HG02763 (cell line): ENCODE data around the gene KCND2.
A peak's percentile ranks its signal among the peaks of the same experiment; 100 is the strongest.

Source experiments
- ATAC-seq: cut with Tn5 transposase; IDR thresholded peaks from one replicate; pipeline ENCODE4 v1.9.1; 2021; ENCODE audit warnings: mild to moderate bottlenecking, moderate library complexity; ENCODE audit not compliant: unreplicated experiment

The KCND2 gene

DNA sequence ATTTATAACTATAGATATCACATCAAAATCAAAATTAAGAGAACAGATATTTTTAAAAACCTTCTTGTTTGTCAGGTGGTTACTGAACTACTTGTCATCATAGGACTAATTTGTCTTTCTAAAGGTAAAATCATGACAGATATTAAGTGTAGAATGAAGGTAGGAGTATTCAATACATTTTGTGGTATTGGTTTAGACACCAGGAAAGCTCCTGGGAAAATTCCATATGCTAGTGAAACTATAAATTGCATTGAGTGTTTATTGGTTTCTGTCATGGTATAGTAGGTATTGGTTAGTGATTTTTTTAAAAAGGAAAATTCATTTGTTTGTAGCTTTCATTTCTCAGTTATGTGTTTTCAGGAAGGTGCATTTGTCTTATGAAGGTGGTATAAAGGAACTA lies 132.7 kb downstream of the KCND2 start:
- ATAC-seq, result no peak

- no peak for ATAC-seq
These were observed 134.0 kb downstream of the KCND2 start for GRCh38 chr7:120407010-120407409.

- ATAC-seq, result peak; percentile 73
These were observed 139.4 kb downstream of the KCND2 start for GRCh38 chr7:120412139-120413050.

DNA sequence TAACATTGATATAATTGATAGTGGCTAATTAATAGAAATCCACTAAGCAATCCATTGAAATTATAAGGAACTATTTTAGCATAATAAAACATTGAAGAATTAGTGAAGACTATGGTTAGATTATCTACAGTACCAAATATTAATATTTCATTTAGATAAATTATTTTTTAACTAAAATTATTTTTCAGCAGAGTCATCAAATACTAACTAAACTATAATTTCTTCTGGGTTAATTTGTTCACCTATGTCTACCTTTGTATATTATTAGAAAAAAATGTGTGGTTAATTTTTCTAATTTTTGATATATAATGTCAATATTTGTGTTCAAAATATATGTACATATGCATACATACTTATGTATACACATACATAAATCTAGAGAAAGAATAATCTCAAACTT lies 140.2 kb downstream of the KCND2 start:
- ATAC-seq, result no peak

DNA sequence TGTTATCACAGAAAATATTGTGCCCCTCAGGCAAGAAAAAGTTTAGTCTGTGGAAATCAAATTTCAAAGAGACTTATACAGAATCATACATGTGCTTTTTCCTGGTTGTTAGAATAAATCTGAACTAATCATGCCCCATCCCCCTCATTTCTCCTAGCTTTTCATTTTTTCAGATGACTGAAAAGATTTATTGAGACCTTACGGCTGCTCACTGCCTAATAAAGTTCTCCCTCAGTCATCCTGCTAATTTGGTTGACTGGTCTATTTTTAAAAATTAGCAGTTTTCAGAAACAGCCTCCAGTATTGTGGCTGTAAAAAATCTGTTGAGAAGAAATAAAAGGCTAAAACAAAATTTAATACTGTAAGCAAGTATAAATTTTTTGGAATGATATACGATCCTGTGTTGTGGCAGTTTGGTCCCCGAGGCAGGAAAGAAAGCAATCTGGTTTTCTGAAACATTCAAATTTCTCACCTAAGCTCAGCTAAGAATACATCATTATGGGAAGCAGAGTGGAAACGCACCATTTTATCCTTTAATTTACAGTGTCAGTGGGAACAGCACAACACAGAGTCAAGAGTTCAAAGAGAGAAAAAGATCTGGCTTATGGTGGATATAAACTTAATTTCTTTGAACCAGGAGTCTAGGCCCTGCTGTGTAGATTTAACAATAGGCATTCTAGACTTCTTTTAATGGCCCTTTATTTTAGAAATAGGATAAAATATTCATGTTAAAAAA lies 144.4 kb downstream of the KCND2 start:
- ATAC-seq, result no peak

- ATAC-seq, result peak; percentile 97
These were observed 148.2 kb downstream of the KCND2 start for GRCh38 chr7:120421151-120421651.

- no peak for ATAC-seq
These were observed 158.0 kb downstream of the KCND2 start for GRCh38 chr7:120431016-120431415.

GRCh38 chr7:120436487-120437060 lies 163.6 kb downstream of the KCND2 start:
- no peak for ATAC-seq

DNA sequence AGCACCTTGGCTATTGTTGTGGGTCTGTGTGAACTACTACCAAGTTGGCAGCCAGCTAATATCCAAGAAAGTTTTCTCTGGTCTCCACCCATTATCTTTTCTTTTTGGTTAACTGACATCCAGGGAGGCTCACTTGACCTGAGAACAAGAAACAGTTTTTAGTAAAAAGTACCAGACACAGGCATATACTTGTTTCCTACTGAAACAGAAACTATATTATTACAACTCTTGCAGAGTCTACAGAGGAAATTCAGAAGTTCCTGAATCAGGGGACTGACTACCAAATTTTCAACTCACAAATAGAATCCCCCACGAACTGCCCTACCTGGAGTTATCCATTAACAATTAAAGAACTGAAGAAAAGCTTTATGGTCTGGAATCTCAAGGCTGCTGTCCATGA lies 168.9 kb downstream of the KCND2 start:
- peak; percentile 90 for ATAC-seq

GRCh38 chr7:120442838-120443237 lies 169.9 kb downstream of the KCND2 start:
- ATAC-seq, result no peak

- ATAC-seq, result no peak
These were observed 171.7 kb downstream of the KCND2 start for GRCh38 chr7:120444650-120445049.

DNA sequence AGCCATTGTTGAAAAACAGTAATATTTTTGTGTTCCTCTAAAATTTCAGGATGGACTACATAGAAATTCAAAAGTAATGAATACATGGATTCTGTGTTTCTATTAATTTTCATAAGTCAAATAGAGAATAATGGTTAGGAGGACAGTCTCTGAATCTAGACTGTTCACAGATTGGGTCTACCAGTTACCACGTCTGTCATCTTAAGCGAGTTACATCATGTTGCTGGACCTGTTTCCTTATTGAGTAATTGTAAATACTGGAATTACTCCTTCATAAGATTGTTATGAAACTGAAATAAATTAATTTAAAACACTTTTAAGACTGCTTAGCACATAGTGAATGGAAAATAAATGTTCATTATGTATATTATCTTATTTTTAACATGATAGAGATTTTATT lies 172.3 kb downstream of the KCND2 start:
- ATAC-seq, result no peak

DNA sequence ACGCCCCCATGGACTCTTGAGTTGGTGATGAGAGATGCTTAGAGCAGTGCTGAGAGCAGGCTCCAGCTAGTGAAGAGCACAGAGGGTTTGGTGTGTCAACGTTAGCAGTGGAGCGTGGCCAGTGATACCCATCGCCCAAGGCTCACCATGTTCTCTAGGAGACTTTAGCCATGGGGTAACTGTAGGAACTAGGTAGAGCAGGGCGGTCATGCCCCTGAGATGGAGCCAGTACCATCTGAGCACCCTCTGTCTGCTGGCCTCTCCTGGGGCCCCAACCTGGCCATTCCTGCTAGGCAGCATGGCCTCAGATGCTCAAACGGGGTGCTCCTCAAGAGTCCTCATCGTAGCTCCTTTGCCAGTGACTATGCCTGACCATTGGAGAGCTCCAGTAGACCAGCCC lies 179.7 kb downstream of the KCND2 start:
- no peak for ATAC-seq

GRCh38 chr7:120456699-120457098 lies 183.7 kb downstream of the KCND2 start:
- no peak for ATAC-seq

DNA sequence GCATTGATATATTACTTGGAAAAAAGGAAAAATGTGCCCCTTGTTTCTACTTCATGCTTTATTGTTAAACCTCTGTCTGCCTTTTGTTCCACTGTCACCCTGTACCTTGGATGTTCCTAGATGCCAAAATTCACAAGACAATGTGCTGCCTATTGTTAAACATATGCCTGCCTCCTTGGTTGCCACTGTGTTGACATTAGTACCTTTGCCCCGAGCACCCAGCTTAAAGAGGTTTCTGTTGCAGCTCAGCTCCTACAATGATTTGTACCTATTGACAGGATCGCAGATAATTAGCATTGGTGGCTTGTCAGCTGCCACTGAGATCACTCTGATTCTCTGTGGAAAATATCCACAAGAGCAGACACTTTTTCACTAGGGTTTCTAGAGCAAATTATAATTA lies 188.0 kb downstream of the KCND2 start:
- ATAC-seq, result no peak

DNA sequence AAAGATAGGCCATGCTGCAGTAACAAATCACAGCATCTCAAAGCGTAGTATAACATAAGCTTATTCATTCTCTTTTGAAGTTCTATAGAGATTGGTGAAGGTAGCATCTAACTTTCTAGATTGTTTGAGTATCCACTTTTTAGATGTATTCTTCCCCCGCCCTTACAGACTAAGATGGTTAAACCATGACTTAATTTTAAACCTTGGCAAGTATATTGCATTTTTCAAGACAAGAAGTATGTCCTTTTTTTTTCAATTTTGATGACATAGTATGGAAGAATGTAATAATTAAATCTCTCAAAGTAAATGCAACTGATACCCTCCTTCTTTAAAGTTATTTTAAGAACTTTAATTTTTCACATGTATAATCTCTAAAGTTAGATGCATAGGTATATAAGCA lies 190.0 kb downstream of the KCND2 start:
- ATAC-seq, result no peak

GRCh38 chr7:120464104-120464503 lies 191.1 kb downstream of the KCND2 start:
- ATAC-seq, result no peak

DNA sequence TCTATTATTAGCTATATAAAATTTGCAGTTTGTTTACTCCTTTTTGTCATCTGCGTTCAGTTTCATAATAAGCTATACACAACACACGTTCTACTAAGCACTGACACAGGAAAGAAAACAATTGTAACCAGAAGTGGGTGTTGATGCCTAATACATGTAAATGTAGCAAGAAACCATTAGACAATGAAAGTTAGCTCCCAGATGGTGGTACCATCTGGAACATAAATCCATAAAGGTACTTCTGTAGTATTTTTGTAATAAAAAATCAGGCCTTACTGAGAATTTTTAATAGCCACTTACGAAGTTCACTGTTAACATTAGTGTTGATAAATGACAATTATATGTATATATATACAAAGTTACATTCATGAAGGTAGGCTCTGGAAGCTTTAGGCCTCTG lies 194.7 kb downstream of the KCND2 start:
- ATAC-seq, result no peak

DNA sequence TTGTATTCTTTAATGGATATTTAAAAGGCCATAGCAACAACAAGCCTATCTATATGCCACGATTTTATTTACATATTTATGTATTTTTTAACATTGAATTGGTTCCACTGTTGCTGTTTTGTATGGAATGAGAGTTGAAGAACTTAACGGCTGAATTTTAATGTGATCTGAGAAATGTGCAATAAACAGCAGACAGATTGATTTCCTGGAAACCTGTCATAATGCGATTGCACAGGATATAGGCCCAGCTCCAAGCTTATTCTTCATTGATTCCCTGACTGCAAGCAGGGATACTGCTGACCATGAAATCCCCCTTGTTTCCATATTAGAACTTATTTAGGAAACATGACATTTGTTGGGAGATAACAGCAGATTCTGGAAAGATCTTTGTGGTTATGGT lies 195.6 kb downstream of the KCND2 start:
- ATAC-seq, result no peak

- ATAC-seq, result no peak
These were observed 199.9 kb downstream of the KCND2 start for GRCh38 chr7:120472892-120473291.

DNA sequence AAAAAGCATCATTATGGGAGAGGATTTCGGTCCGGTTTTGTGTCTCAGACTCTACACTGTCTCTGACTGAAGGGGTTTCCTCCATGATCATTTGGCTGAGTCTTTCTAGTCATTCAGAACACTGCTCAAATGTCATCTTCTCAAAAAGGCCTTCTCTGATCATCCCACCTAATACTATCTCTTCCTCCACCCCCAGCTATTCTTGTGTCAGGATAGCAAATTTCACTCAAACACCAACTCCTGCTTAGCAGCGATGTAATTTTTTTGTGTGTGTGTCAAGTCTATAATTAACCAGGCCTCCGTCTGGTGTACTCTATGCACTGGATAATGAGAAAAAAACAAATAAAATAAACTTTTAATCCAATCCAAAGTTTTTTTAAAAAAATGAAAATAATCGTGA lies 200.4 kb downstream of the KCND2 start:
- ATAC-seq, result no peak

GRCh38 chr7:120475994-120476393 lies 203.0 kb downstream of the KCND2 start:
- peak; percentile 72 for ATAC-seq
